Stimulated activated CD8-positive, alpha-beta memory T cell treated with anti-CD3 and anti-CD28 coated beads, Interleukin-15, amount 100 ng/mL, for 48 hours (primary cell): Measurements from ENCODE around the gene LCN1.
"Not testable (repeated sequence)": the region's sequence is repeated elsewhere in the genome, so short reads cannot be mapped to it uniquely, and the experiment has no call there.

Experiments
- DNase-seq, 2 donors: peaks; one replicate each; pipeline ENCODE4 v3.0.0-alpha.2; 2020; ENCODE audit warnings: low read depth in 2 of 2

LCN1 gene

DNA sequence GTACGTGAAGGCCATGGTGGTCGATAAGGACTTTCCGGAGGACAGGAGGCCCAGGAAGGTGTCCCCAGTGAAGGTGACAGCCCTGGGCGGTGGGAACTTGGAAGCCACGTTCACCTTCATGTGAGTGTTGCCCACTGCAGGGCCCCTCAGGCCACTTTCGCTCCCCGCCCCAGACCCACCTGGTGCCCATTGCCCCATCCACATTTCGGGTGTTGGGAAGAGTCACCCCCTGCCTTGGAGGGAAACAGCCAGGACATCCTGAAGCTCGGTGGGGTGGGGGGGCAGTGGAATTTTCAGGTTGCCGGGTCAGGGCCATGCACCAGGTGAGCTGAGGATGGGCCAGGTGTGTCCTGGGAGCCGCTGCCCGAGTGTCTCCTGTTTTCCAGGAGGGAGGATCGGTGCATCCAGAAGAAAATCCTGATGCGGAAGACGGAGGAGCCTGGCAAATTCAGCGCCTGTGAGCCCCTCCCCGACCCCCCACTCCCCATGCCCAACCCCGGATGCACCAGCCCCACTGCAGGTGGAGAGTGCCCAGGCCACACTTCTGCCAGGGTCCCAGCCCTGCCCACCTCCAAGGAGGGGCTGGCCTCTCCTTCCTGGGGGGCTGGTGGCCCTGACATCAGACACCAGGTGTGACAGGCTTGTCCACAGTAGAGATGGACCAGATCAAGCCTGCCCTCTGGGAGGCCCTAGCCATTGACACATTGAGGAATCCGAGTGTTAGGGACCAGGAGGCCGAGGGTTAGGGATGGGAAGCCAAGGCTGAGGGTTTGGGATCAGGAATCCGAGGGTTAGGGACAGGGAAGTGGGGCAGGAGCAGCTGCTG, 25.8 kb downstream of the LCN1 start:
- DNase-seq, result not testable (repeated sequence)

DNA sequence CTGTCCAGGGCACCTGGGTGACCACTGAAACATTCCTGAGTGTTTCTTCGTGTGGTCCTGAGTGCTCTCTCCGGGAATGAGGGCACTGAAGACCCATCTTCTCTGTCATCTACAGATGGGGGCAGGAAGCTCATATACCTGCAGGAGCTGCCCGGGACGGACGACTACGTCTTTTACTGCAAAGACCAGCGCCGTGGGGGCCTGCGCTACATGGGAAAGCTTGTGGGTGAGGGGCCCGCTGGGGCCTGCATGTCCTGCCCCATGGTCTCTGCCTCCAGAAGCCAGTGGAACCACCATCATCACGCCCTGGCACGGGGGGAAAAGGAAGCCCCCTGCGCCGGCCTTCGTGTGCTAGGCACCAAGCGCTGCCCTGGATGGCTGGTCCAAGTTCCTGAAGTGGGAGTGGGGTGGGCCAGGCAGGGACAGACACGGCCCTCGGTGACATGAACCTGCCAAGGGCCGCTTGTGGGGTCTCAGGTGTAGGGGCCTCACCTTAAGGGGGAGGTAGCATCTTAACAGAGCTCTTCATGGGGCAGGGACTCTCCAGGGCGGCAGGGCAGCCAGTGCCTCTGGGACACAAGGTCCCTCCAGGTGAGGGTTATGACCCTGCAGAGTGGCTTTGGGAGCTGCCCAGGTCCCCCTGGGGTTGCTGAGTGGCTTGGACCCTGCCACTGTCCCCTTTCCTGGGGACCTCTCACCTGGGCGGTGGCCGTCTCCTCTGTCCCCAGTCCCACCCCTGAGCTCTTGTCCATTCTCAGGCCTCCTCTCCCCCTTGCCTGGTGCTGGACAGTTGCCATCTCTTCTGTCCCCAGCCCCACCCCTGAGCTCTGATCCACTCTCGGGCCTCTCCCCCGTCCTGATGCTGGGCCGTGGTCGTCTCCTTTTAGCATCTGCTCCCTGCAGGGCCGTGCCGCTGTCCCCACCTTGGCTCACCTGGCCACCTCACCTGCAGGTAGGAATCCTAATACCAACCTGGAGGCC, 26.8 kb downstream of the LCN1 start:
- no peak for DNase-seq

DNA sequence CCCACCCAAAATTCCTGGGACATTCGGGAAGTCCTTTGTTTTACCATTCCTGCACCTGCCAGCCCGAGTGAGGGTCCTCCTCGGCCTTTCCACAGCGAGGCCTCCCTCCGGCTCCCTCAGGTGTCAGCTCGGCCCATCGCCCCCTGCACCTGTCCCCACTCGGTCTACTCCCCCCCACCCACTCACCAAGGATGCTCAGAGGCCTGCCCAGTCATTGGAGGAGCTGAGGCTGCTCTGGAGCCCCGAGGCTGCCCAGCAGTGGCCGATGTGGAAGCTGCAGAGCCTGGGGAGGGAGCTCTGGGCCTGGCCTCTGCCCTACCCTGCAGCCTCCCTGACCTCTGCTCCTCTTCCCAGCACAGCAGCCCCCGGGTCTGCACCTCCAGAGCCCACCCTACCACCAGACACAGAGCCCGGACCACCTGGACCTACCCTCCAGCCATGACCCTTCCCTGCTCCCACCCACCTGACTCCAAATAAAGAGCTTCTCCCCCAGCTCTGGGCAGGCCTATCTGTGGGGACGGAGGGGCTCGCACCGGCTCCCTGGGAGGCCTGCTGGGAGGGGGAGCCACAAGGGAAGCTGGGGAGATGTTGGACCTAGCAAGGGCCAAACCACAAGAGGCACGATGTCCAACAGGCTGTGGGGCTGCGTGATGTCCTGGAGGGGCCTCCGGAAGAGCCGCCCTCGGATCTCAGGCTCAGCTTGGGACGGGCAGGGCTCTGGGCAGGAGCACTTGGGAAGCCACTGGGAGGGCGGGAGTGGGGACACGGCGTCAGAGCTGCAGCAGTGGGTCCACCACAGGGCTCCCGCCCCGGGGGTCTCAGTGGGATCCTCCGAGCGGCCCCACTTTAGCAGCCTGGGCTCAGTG, 28.5 kb downstream of the LCN1 start:
- not testable (repeated sequence) for DNase-seq

DNA sequence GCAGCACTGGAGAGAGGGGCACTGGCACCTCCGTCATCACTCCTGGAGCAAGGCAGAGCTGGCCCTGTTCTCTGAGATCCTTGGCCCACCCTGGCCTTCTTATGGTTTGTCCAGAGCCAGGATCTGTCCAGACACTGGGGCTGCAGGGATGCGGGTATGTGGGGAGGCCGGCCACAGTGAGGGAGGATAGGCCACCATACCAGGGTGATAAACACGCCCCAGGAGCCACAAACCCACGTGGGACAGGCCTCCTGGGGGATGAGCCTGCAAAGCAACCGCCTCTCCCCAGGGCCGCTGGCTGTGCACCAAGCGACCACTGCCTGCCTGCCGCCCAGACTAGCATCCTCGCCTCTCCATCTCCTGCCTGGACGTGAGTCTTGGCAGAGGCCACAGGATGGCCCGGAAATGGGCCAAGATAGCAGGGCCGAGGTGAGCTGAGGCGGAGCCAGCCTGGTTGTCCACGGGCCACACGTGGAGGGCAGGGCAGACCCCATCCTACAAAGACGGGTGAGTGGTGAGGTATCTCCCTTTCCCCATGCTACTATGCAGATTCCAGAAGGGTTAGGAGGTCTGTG, 29.2 kb downstream of the LCN1 start:
- DNase-seq, result no peak

DNA sequence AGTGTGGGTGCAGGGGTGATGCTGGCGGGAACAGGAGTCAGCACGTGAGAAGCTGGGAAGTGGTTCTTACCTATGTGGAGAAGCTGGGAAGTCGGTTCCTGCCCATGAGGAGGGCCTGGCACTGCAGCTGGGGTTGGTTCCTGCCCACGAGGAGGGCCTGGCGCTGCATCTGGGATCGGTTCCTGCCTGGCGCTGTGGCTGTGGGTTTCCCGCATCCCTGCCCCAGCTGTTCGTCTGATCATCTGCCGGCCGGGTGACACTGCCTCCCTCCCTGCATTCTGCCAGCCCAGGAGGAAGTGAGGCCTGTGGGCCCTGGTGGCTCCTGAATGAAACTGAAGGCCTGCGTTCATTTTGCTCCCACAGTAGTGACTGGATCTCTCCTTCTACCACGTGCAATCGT, 29.8 kb downstream of the LCN1 start:
- DNase-seq, result no peak

DNA sequence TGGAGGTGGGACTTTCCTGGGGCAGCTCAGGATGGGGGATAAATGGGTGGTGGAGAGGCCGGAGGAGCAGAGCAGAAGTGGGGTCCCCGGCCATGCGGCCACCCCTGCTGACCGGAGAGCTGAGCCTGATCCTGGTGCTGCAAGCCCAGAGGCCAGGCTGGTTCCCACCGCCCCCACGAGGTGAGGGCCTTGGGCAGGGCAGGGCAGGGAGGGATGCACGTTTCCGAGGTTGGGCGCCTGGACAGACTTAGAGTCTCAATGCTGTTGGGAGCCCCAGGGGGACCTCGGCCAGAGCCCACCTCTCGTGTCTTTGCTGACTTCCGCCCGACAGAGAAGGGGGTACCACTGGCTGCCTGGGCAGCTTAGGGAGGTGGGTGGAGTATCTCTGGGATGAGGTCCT, 30.2 kb downstream of the LCN1 start:
- DNase-seq, result no peak

DNA sequence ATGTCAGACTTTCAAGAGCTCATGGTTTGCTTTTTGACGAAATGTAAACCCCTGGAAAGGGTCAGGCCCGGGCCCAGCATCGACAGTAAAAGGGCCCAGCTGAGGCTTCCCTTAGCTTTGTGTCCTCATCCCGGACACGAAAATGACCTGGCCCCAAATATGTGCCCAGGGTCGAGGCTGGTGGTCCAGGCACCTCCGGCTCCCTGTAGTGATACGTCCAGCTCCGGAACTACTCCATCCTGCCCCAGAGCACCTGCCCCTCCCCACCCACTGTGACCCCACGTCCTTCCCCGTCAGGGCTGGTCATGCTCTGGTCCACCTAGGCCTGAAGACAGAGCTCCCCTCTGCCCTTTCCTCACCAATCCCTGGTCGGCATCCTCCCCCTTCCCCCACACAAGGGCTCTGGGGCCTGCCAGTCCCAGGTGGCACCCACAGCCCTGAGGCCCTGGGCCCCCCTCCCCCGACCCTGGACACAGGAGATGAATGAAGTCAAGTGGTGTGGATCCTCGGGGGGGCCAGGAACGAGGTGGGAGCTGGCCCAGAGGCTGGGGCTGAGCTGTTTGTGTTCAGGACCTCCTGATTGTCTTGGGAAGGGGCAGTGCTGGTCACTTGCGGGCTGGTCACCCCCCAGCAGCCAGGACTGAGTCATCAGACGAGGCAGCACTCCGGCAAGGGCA, 30.9 kb downstream of the LCN1 start:
- no peak for DNase-seq

DNA sequence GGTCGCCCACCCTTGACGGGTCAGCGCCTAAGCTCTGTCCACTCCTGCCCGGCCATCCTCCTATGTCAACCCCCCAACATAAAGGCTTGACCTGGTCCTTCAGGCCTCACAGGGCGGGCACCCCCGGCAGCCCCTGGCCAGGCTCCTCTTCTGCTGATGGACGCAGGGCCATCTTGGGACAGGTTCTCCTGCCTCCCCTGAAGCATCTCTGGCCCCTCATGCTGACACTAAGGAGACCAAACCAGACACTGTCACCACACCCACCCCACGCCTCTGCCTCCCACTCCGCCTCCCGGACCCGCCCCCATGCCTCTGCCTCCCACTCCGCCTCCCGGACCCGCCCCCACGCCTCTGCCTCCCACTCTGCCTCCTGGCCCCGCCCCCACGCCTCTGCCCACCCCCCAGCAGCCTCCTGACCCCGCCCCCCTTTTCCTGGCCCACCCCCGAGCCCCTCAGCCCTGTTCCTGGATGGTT, 31.5 kb downstream of the LCN1 start:
- DNase-seq, result no peak

DNA sequence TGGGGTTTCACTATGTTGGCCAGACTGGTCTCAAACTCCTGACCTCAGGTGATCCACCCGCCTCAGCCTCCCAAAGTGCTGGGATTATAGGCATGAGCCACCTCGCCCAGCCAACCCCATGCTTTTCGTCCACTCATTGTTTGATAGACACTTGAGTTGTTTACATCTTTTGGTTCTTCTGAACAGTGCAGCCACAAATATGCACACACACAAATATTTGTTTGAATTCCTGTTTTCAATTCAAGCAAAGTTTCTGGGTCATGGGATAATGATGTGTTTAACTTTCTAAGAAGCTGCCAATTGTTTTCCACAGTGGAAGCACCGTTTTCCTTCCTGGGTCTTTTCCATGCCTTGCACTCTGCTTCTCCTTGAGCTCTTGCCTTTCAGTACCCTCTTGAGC, 33.5 kb downstream of the LCN1 start:
- no peak for DNase-seq

DNA sequence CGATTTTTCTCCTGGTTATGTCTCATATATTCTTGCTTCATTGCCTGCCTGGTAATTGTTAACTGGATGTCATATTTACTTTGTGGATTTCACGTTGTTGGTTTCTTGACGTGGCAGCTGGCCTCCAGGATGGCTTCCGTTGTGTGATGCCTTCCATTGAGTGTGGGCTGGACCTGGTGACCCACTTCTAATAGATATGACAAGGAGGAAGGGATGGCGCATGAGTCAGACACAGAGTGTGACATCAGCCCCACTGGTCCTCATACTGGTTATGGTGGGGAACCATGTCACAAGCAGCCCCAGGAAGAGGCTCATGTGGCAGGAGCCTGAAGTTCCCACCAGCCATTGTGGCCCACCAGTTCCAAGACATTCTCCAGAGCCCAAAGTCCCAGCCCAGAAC, 34.0 kb downstream of the LCN1 start:
- DNase-seq, result no peak

DNA sequence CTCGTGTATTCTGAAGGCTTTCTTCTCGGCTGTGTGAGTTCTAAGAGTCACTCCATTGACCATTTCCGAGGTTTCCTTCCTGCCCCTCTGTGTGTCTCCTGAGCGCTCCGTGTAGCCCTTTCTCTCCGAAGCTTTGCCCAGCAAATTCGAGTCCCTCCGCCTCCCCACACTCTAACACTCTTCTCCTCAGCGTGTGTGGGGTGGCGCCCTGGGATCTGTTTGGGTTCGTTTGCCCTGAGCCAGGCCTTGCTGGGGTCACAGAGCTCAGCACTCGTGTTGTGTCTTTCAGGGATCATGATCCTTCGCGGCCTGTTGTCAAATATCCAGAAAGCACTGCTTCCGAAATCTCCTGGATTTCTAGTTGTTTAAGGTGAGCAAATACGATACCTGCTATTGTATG, 34.7 kb downstream of the LCN1 start:
- DNase-seq, result no peak

DNA sequence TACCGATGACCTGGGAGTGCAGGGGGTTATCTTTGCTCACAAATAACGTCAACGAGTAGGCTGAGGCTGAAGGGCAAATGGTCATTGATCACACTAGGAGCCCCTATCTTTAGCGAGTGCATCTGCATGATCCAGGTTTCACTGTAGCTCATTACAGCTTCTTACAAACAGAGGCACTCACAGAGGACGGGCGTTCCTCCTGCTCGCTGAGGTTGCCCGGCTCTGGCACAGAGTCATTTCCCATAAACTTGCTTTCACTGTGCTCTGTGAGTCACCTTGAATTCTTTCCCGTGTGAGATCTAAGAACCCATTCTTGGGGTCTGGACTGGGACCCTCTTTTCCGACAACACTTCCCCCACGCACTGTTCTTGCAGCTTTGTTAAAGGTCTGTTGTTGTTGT, 38.4 kb downstream of the LCN1 start:
- no peak for DNase-seq

DNA sequence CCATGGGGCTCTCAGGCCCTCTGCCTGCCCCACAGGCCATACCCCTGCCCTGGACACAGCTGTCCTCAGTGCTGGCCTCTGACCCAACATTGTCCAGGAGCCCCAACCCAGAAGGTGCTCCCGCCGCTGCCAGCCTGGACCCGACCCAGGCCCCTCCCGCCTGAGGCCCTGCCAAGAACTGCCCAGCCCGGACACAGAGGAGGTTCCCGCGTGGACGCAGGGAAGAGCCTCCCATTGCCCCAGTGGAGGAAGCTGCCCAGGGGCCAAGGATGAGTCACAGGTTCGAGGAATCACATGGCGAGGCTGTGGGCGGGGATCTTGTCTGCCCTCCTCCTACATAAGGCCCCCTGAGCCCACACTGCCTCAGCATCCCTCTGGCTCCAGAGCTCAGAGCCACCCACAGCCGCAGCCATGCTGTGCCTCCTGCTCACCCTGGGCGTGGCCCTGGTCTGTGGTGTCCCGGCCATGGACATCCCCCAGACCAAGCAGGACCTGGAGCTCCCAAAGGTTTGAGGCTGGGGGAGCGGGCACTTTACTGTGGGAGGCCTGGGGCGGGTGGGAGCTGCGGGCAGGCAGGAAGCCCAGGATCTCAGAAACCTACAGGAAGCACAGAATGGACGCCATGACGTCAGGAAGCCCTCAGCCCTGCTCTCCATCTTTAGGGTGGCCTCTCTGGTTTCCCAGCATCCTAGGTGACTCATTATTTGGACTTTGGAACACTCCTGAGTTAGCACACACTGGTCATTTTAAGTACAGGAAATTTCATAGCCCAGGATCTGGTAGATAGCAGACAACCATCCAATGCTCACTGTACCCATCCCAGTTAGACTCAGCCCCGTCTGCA, 40.4 kb downstream of the LCN1 start, which contains the start of gene PAEP:
PAEP (plus strand) TSS at position 366 of the 844 bp plus-strand sequence.
- DNase-seq, result no peak

DNA sequence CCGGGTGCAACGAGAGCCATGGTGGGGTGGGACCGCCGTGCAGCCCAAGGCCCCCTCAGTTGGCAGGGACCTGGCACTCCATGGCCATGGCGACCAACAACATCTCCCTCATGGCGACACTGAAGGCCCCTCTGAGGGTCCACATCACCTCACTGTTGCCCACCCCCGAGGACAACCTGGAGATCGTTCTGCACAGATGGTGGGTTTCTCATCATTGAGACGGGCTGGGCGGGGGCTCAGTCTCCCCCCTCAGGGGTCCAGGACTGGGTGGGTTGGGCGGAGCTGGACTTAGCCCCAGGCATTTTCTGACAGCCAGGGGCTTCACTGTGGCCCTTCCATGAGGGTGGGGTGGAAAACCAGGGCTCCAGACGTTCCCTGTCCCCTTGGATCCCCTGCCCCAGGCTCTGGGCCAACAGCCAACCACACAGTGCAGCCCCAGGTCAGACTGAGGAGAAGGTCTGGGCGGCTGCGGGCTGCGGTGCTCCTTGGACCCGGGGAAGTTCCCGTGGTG, 41.0 kb downstream of the LCN1 start:
- no peak for DNase-seq

DNA sequence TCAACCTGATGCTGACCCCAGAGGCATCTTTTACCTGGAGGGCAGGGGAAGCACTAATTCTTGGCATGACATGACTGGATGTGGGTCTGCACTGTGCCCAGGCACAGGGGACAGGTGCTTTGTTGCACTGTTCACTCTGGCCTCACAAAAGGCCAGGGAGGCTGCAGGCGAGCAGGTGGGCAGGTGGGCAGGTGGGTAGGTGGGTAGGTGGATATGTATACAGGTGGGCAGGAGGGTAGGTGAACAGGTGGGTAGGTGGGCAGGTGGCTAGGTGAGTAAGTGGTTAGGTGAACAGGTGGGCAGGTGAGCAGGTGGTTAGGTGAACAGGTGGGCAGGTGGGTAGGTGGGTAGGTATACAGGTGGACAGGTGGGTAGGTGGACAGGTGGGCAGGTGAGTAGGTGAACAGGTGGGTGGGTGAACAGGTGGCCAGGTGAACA, 41.8 kb downstream of the LCN1 start:
- no peak for DNase-seq

DNA sequence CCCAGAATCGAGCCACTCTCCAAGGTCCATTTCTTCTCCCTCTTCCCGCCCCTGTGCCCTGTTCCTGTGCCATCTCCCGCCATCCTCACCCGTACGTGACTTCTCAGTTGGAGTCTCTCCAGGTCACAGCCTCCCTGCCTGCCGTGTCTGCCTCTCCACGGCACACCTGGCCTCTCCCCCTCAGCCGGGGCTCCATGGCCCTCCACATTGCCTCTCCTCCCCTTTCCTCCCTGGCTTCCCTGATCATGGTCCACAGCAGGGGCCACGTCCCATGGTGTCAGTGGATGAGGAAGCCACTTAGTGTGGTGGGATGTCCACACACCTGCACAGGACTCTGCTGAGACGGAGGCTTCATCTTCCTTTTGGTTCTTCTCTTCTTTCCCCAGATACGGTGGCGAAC, 42.6 kb downstream of the LCN1 start:
- DNase-seq, result no peak

DNA sequence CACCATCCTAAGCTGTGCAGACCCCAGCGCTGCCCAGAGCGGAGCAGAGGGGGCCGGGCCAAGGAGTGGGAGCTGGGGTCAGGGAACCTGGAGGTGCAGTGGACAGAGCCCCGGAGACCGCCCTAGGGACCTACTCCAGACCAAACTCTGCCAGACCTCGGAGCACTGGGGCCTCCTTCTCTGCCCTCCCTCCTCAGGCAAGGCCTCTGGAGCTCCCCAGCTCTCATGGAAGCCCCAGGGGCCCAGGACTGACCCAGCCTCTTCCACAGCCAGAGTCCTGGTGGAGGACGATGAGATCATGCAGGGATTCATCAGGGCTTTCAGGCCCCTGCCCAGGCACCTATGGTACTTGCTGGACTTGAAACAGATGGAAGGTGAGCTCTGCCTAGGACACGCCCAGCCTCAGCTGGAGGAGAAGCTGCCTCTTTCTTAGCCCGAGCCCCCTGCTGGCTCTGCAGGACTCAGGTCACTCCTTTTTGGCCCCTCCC, 43.9 kb downstream of the LCN1 start:
- DNase-seq, result no peak

DNA sequence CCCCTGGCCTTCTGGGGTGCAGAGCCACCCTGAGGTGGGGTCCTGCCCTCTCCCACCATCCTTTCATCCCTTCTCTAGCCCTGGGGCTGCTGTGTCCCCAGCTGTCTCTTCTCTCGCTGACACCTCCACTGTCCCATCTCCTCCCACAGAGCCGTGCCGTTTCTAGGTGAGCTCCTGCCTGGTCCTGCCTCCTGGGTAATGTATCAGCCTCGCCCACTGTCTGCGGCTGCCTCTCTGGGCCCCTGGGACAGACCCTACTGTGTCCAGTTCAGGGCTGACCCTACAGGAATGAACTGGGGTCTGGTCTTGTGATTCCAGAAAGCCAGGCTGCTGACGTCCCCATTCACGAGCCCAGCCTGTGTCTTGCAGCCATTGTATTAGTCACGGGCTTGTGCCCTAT, 44.4 kb downstream of the LCN1 start:
- DNase-seq, result no peak

DNA sequence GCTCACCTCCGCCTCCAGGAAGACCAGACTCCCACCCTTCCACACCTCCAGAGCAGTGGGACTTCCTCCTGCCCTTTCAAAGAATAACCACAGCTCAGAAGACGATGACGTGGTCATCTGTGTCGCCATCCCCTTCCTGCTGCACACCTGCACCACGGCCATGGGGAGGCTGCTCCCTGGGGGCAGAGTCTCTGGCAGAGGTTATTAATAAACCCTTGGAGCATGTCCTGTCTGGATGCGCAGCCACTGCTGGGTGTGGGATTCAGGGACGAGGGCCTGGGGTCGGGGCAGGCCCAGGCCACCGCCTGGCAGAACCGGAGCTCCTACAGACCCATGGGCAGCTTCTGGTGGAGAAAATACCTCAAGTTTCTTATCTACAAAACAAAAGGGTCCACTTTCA, 45.3 kb downstream of the LCN1 start:
- DNase-seq, result no peak
